ENCODE measurements around the gene TBX5. TPM values are rescaled to one million over a fixed set of nuclear protein-coding genes. Genes with fewer than 3 reads are reported as not detected.

The TBX5 gene
- total RNA-seq, 2 experiments from 2014 or later: not detected

GRCh38 chr12:114425031-114425626 lies 19.2 kb upstream of the TBX5 start:
- H3K36me3 Mint-ChIP-seq (ENCODE audit: low read depth): no peaks in the 10 kb centered on the region
- H3K4me3 Mint-ChIP-seq: no peak overlapping the region
- no peaks in the 10 kb centered on the region for H3K4me1 Mint-ChIP-seq
- POLR2A ChIA-PET: interaction anchor here (1.1 kb wide), 1 partner anchor 1400 kb away, joined by 3 read pairs; no protein-coding TSS in a partner anchor
- H3K27ac Mint-ChIP-seq: no peak overlapping the region
- H3K9me3 Mint-ChIP-seq (ENCODE audit: low read depth): no peaks in the 10 kb centered on the region
- intact Hi-C loops (cut with DNase I, micrococcal nuclease): no loop called here
- CTCF ChIA-PET: no interaction called here
- peaks cover 7% of the 10 kb centered on the region for H3K27me3 Mint-ChIP-seq
- no peak for ATAC-seq
- no peak for DNase-seq

- Mint-ChIP-seq H3K4me3 (no peak overlapping the region), H3K9me3 (ENCODE audit: low read depth) (no peaks in the 10 kb centered on the region)
- POLR2A ChIA-PET: no interaction called here
Measured at GRCh38 chr12:114420944-114421335, 15.0 kb upstream of the TBX5 start.

GRCh38 chr12:114420182-114420943 lies 14.4 kb upstream of the TBX5 start:
- ChIA-PET POLR2A (no interaction called here), CTCF (no interaction called here)
- Mint-ChIP-seq H3K4me3 (no peak overlapping the region), H3K27ac (no peak overlapping the region), H3K9me3 (ENCODE audit: low read depth) (no peaks in the 10 kb centered on the region), H3K4me1 (no peaks in the 10 kb centered on the region), H3K27me3 (peaks cover 26% of the 10 kb centered on the region), H3K36me3 (ENCODE audit: low read depth) (no peaks in the 10 kb centered on the region)
- no peak for ATAC-seq
- intact Hi-C loops (cut with DNase I, micrococcal nuclease): no loop called here
- no peak for DNase-seq

More at GRCh38 chr12:114420944-114421335, 15.0 kb upstream of the TBX5 start:
- intact Hi-C loops (cut with DNase I, micrococcal nuclease): no loop called here
- no peaks in the 10 kb centered on the region for H3K4me1 Mint-ChIP-seq
- DNase-seq (no peak), ATAC-seq (no peak)
- CTCF ChIA-PET: no interaction called here
- H3K36me3 Mint-ChIP-seq (ENCODE audit: low read depth): no peaks in the 10 kb centered on the region
- peaks cover 26% of the 10 kb centered on the region for H3K27me3 Mint-ChIP-seq
- no peak overlapping the region for H3K27ac Mint-ChIP-seq

GRCh38 chr12:114416028-114416427 lies 10.1 kb upstream of the TBX5 start:
- no peak for ATAC-seq
- CTCF ChIA-PET: no interaction called here
- Mint-ChIP-seq H3K4me3 (no peak overlapping the region), H3K36me3 (ENCODE audit: low read depth) (no peaks in the 10 kb centered on the region), H3K4me1 (no peaks in the 10 kb centered on the region), H3K27ac (no peak overlapping the region), H3K27me3 (peaks cover 53% of the 10 kb centered on the region), H3K9me3 (ENCODE audit: low read depth) (no peaks in the 10 kb centered on the region)
- DNase-seq: no peak
- POLR2A ChIA-PET: no interaction called here
- intact Hi-C loops (cut with DNase I, micrococcal nuclease): no loop called here

- Mint-ChIP-seq H3K4me3 (no peak overlapping the region), H3K9me3 (ENCODE audit: low read depth) (no peaks in the 10 kb centered on the region), H3K36me3 (ENCODE audit: low read depth) (no peaks in the 10 kb centered on the region), H3K27ac (no peak overlapping the region), H3K27me3 (peaks cover 59% of the 10 kb centered on the region), H3K4me1 (no peaks in the 10 kb centered on the region)
- ChIA-PET CTCF (no interaction called here), POLR2A (no interaction called here)
- ATAC-seq (no peak), DNase-seq (no peak)
- intact Hi-C loops (cut with DNase I, micrococcal nuclease): no loop called here
Measured at GRCh38 chr12:114415525-114415868, 9.6 kb upstream of the TBX5 start.

GRCh38 chr12:114414866-114415524 lies 9.1 kb upstream of the TBX5 start:
- ATAC-seq (no peak), DNase-seq (no peak)
- Mint-ChIP-seq H3K4me3 (no peak overlapping the region), H3K27ac (no peak overlapping the region), H3K27me3 (peaks cover 64% of the 10 kb centered on the region), H3K9me3 (ENCODE audit: low read depth) (no peaks in the 10 kb centered on the region), H3K36me3 (ENCODE audit: low read depth) (no peaks in the 10 kb centered on the region), H3K4me1 (no peaks in the 10 kb centered on the region)
- CTCF ChIA-PET: no interaction called here
- intact Hi-C loops (cut with DNase I, micrococcal nuclease): no loop called here
- POLR2A ChIA-PET: no interaction called here

- no peak for DNase-seq
- ChIA-PET CTCF (no interaction called here), POLR2A (no interaction called here)
- Mint-ChIP-seq H3K27ac (no peak overlapping the region), H3K9me3 (ENCODE audit: low read depth) (no peaks in the 10 kb centered on the region), H3K27me3 (peaks cover 64% of the 10 kb centered on the region), H3K4me1 (peaks cover 6% of the 10 kb centered on the region), H3K36me3 (ENCODE audit: low read depth) (no peaks in the 10 kb centered on the region), H3K4me3 (no peak overlapping the region)
- no peak for ATAC-seq
- intact Hi-C loops (cut with DNase I, micrococcal nuclease): no loop called here
Measured at GRCh38 chr12:114414031-114414865, 8.3 kb upstream of the TBX5 start.

GRCh38 chr12:114412825-114413749 lies 7.1 kb upstream of the TBX5 start:
- Mint-ChIP-seq H3K4me1 (peaks cover 9% of the 10 kb centered on the region), H3K27ac (no peak overlapping the region), H3K9me3 (ENCODE audit: low read depth) (no peaks in the 10 kb centered on the region), H3K4me3 (no peak overlapping the region), H3K27me3 (peaks cover 68% of the 10 kb centered on the region), H3K36me3 (ENCODE audit: low read depth) (no peaks in the 10 kb centered on the region)
- ChIA-PET CTCF (no interaction called here), POLR2A (no interaction called here)
- intact Hi-C loops (cut with DNase I, micrococcal nuclease): loop anchor here in 1 of 2 experiments (1.0 kb wide), 1 partner anchor 17 kb away; no protein-coding TSS in a partner anchor
- DNase-seq: no peak
- no peak for ATAC-seq

- DNase-seq: no peak
- intact Hi-C loops (cut with DNase I, micrococcal nuclease): loop anchor here in 1 of 2 experiments (1.0 kb wide), 1 partner anchor 18 kb away; no protein-coding TSS in a partner anchor
- ChIA-PET CTCF (no interaction called here), POLR2A (no interaction called here)
- no peaks in the 10 kb centered on the region for H3K36me3 Mint-ChIP-seq (ENCODE audit: low read depth)
- no peak for ATAC-seq
- peaks cover 9% of the 10 kb centered on the region for H3K4me1 Mint-ChIP-seq
- no peak overlapping the region for H3K27ac Mint-ChIP-seq
- H3K9me3 Mint-ChIP-seq (ENCODE audit: low read depth): no peaks in the 10 kb centered on the region
- peaks cover 71% of the 10 kb centered on the region for H3K27me3 Mint-ChIP-seq
- H3K4me3 Mint-ChIP-seq: no peak overlapping the region
Measured at GRCh38 chr12:114412307-114412706, 6.4 kb upstream of the TBX5 start.

- POLR2A ChIA-PET: no interaction called here
- ATAC-seq (no peak), DNase-seq (no peak)
- Mint-ChIP-seq H3K27ac (no peak overlapping the region), H3K36me3 (ENCODE audit: low read depth) (no peaks in the 10 kb centered on the region), H3K9me3 (ENCODE audit: low read depth) (no peaks in the 10 kb centered on the region), H3K27me3 (peaks cover 74% of the 10 kb centered on the region), H3K4me3 (no peak overlapping the region), H3K4me1 (peaks cover 9% of the 10 kb centered on the region)
- intact Hi-C loops (cut with DNase I, micrococcal nuclease): no loop called here
- CTCF ChIA-PET: no interaction called here
Measured at GRCh38 chr12:114411071-114411837, 5.3 kb upstream of the TBX5 start.

All from activated CD4-positive, alpha-beta T cell treated with anti-CD3 and anti-CD28 coated beads for 36 hours (primary cell).